Trophoblast cell (in vitro differentiated cells and primary cell): ENCODE measurements around the gene ZG16.

Experiments used
- DNase-seq, 2 donors: peaks; one replicate each; pipeline ENCODE4 v3.0.0-alpha.2; 2016
- H2AFZ ChIP-seq: 2 replicates; pipeline ENCODE4 v1.6.1; 2013; ENCODE audit warnings: low read length, moderate library complexity, mild to moderate bottlenecking; ENCODE audit not compliant: insufficient read depth, poor library complexity
- H2AK5ac ChIP-seq: 2 replicates; pipeline ENCODE4 v1.6.1; 2013; ENCODE audit warnings: mild to moderate bottlenecking, low read length
- H2BK120ac ChIP-seq: 2 replicates; pipeline ENCODE4 v1.6.1; 2013; ENCODE audit warnings: low read length, mild to moderate bottlenecking, moderate library complexity; ENCODE audit not compliant: insufficient read depth, poor library complexity
- H2BK12ac ChIP-seq: 2 replicates; pipeline ENCODE4 v1.6.1; 2013; ENCODE audit warnings: mild to moderate bottlenecking, low read length, moderate library complexity
- H2BK5ac ChIP-seq: 2 replicates; pipeline ENCODE4 v1.6.1; 2013; ENCODE audit warnings: low read length, low read depth, moderate library complexity, mild to moderate bottlenecking; ENCODE audit not compliant: poor library complexity
- H3K14ac ChIP-seq: 2 replicates; pipeline ENCODE4 v1.6.1; 2013; ENCODE audit warnings: mild to moderate bottlenecking, low read length
- H3K18ac ChIP-seq: 2 replicates; pipeline ENCODE4 v1.6.1; 2013; ENCODE audit warnings: mild to moderate bottlenecking, low read length
- H3K23ac ChIP-seq: 2 replicates; pipeline ENCODE4 v1.6.1; 2013; ENCODE audit warnings: low read length
- H3K27ac ChIP-seq: 2 replicates; pipeline ENCODE4 v1.5.1; 2013; ENCODE audit warnings: low read depth, mild to moderate bottlenecking, inconsistent platforms, low read length, moderate library complexity
- H3K27me3 ChIP-seq: 2 replicates; pipeline ENCODE4 v1.6.1; 2013; ENCODE audit warnings: inconsistent platforms, mild to moderate bottlenecking, low read length, moderate library complexity; ENCODE audit not compliant: insufficient read depth
- H3K36me3 ChIP-seq, 2 experiments: 1 replicate in 1 of 2; 2 replicates in 1 of 2; pipeline ENCODE4 v1.6.1; 2013; ENCODE audit warnings: low read length in 2 of 2, mild to moderate bottlenecking in 2 of 2, moderate library complexity in 1 of 2; ENCODE audit not compliant: insufficient read depth in 2 of 2, control insufficient read depth in 1 of 2
- H3K4ac ChIP-seq: 2 replicates; pipeline ENCODE4 v1.6.1; 2013; ENCODE audit warnings: low read depth, mild to moderate bottlenecking, low read length, moderate library complexity
- H3K4me1 ChIP-seq, 2 experiments: 1 replicate in 1 of 2; 2 replicates in 1 of 2; pipeline ENCODE4 v1.6.1; 2013; ENCODE audit warnings: low read length in 2 of 2, mild to moderate bottlenecking in 2 of 2, moderate library complexity in 1 of 2; ENCODE audit not compliant: insufficient read depth in 2 of 2, control insufficient read depth in 1 of 2
- H3K4me2 ChIP-seq: 2 replicates; pipeline ENCODE4 v1.6.1; 2013; ENCODE audit warnings: inconsistent platforms, mild to moderate bottlenecking, low read length, moderate library complexity
- H3K4me3 ChIP-seq: 2 replicates; pipeline ENCODE4 v1.5.1; 2013; ENCODE audit warnings: mild to moderate bottlenecking, low read depth, low read length, inconsistent platforms
- H3K79me1 ChIP-seq: one replicate; pipeline ENCODE4 v1.6.1; 2013; ENCODE audit warnings: low read length
- H3K79me2 ChIP-seq: 2 replicates; pipeline ENCODE4 v1.6.1; 2013; ENCODE audit warnings: low read length, mild to moderate bottlenecking; ENCODE audit not compliant: control insufficient read depth, insufficient read depth, poor library complexity
- H3K9ac ChIP-seq: 2 replicates; pipeline ENCODE4 v1.6.1; 2013; ENCODE audit warnings: mild to moderate bottlenecking, low read length
- H3K9me3 ChIP-seq: 2 replicates; pipeline ENCODE4 v1.6.1; 2013; ENCODE audit warnings: low read depth, mild to moderate bottlenecking, control low read depth, inconsistent platforms, low read length; ENCODE audit not compliant: insufficient read depth
- H4K12ac ChIP-seq: 2 replicates; pipeline ENCODE4 v1.6.1; 2013; ENCODE audit warnings: low read depth, mild to moderate bottlenecking, low read length, moderate library complexity
- H4K8ac ChIP-seq: 2 replicates; pipeline ENCODE4 v1.6.1; 2013; ENCODE audit warnings: low read depth, mild to moderate bottlenecking, low read length, moderate library complexity
- H4K91ac ChIP-seq: one replicate; pipeline ENCODE4 v1.6.1; 2013; ENCODE audit warnings: low read depth, mild to moderate bottlenecking, low read length, moderate library complexity
- WGBS: extraction: QIAGEN DNeasy Blood & Tissue Kit; methylation state at CpG from one replicate; pipeline ENCODE4 v1.1.7; 2013; ENCODE audit warnings: missing lambda C conversion rate; ENCODE audit not compliant: insufficient read length, insufficient coverage; ENCODE audit errors: extremely low coverage; 5-methylcytosine and 5-hydroxymethylcytosine counted together

ZG16 gene

DNA sequence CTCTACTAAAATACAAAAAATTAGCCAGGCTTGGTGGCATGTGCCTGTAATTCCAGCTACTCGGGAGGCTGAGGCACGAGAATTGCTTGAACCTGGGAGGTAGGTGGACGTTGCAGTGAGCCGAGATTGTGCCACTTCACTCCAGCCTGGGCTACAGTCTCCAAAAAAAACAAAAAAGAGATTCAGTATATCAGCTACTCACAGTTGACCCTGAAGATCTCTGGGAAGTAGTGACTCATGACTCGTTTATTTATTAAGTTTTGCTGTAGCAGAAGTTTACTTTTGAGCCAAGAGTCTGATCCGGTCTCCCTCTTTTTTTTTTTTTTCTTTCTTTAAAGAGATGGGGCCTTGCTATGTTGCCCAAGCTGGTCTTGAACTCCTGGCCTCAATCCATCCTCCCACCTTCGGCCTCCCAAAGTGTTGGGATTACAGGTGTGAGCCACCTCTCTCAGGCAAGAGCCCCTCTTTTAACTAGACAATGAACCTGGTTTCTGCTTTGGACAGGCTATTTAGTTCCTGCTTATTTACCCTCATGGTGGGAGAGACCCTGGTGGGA lies 46.6 kb downstream of the ZG16 start:
- peaks cover 7% of the 10 kb centered on the region for H3K79me1 ChIP-seq
- H4K8ac ChIP-seq: no peak overlapping the region
- no peak for DNase-seq
- no peak overlapping the region for H2BK5ac ChIP-seq
- no peak overlapping the region for H2AFZ ChIP-seq
- H3K9ac ChIP-seq: no peak overlapping the region
- H3K23ac ChIP-seq: no peak overlapping the region
- H2AK5ac ChIP-seq: no peak overlapping the region
- no peak overlapping the region for H3K27ac ChIP-seq
- WGBS: no CpG with 5 or more reads among the region's 7 CpGs
- no peaks in the 10 kb centered on the region for H3K27me3 ChIP-seq
- no peak overlapping the region for H2BK120ac ChIP-seq
- H3K79me2 ChIP-seq: peaks cover 2% of the 10 kb centered on the region
- H3K14ac ChIP-seq: no peak overlapping the region
- H3K18ac ChIP-seq: no peak overlapping the region
- H3K9me3 ChIP-seq: no peaks in the 10 kb centered on the region
- H3K36me3 ChIP-seq: peaks cover under 1% of the 10 kb centered on the region in 2 experiments
- H3K4me2 ChIP-seq: no peak overlapping the region
- no peak overlapping the region for H3K4me3 ChIP-seq
- H3K4ac ChIP-seq: no peak overlapping the region
- peaks cover 7% of the 10 kb centered on the region in 2 experiments for H3K4me1 ChIP-seq
- H4K12ac ChIP-seq: no peak overlapping the region
- no peak overlapping the region for H4K91ac ChIP-seq
- no peak overlapping the region for H2BK12ac ChIP-seq

DNA sequence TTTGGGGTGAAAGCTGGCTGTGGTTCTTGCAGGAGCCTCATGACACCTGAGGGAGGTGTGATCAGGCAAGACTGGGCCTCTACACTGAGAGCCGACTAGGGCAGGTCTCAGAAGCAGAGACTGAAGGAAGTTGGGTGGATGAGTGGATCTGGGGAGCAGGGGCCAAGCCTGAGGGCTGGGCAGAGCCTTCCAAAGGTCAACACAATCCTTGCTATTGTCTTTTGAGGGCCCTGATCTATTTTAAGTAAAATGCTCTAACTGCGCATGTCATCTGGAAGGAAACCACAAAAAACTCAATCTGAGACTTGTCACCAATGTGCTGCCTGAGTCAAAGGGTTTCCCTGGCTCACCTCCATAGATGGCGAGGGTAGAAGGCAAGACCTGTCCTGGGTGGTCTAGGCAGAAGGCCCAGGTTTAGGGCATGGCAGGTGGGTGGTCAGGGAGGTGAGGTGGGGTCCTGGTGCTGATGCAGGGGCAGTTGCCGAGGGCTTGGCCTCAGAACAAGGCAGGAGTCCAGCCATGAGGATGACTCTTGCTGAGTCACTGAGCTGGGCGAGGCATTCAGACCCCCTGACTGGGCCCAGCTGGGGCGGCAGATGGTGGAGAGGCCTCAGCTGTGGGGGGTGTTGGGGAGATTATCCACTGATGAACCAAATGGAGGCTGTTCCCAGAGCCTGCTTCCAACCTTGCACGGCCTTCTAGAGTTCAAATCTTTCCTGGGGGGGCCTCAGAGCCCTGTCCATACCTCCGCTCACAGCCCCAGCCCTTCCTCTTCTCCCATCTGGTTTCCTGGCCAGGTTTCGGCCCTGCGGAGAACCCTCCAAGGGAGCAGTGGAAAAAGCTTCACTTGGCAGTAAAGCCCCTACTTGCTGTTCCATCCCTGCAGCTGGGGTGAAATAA lies 47.3 kb downstream of the ZG16 start:
- peak overlapping the region; percentile 55 for H2AFZ ChIP-seq
- no peak overlapping the region for H3K23ac ChIP-seq
- no peak overlapping the region for H3K4me2 ChIP-seq
- H3K79me1 ChIP-seq: peaks cover 7% of the 10 kb centered on the region
- no peak overlapping the region for H3K4ac ChIP-seq
- no peaks in the 10 kb centered on the region for H3K36me3 ChIP-seq
- peak overlapping the region; percentile 62 for H3K14ac ChIP-seq
- H4K91ac ChIP-seq: peak overlapping the region; percentile 39
- no peak overlapping the region for H3K4me3 ChIP-seq
- H2BK12ac ChIP-seq: peak overlapping the region; percentile 70
- no peaks in the 10 kb centered on the region for H3K27me3 ChIP-seq
- H3K27ac ChIP-seq: no peak overlapping the region
- H3K4me1 ChIP-seq: peaks cover 7% of the 10 kb centered on the region in 2 experiments
- H4K12ac ChIP-seq: no peak overlapping the region
- no peak overlapping the region for H2BK120ac ChIP-seq
- H3K9ac ChIP-seq: no peak overlapping the region
- no peak overlapping the region for H2AK5ac ChIP-seq
- no peaks in the 10 kb centered on the region for H3K9me3 ChIP-seq
- H2BK5ac ChIP-seq: no peak overlapping the region
- no CpG with 5 or more reads among the region's 10 CpGs for WGBS
- peak overlapping the region; percentile 18 for H4K8ac ChIP-seq
- DNase-seq: no peak
- peak overlapping the region; percentile 46 for H3K18ac ChIP-seq
- H3K79me2 ChIP-seq: peaks cover 2% of the 10 kb centered on the region

DNA sequence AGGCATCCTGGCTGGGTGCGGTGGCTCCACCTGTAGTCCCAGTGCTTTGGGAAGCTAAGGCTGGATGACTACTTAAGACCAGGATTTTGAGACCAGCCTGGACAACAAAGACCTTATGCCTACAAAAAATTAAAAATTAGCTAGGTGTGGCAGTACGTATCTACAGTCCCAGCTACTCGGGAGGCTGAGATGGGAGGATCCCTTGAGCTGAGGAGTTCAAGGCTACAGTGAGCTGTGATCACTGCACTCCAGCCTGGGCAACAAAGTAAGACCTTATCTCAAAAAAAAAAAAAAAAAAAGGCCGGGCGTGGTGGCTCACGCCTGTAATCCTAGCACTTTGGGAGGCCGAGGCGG lies 48.3 kb downstream of the ZG16 start:
- H2BK12ac ChIP-seq: no peak overlapping the region

DNA sequence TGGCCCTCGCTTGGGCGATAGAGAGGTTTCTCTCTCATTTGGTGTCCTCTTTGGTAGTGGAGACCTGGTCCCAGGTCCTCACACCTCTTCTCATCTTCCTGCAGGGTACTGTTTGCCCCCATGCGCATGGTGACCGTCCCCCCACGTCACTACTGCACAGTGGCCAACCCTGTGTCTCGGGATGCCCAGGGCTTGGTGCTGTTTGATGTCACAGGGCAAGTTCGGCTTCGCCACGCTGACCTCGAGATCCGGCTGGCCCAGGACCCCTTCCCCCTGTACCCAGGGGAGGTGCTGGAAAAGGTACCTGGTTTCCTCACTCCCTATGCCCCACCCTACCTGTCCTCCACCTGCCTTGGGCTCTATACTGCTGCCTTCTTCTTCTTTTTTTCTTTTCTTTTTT lies 52.7 kb downstream of the ZG16 start:
- Histone ChIP-seq H2AFZ (no peak overlapping the region), H3K79me1 (no peaks in the 10 kb centered on the region), H3K4me3 (no peak overlapping the region), H3K23ac (no peak overlapping the region), H3K18ac (no peak overlapping the region), H3K9ac (no peak overlapping the region), H3K4me1 (no peaks in the 10 kb centered on the region), H2AK5ac (no peak overlapping the region), H3K9me3 (no peaks in the 10 kb centered on the region), H3K36me3 (peaks cover 2 to 3% of the 10 kb centered on the region in 2 experiments), H2BK5ac (no peak overlapping the region), H4K8ac (no peak overlapping the region), H4K91ac (no peak overlapping the region), H3K27ac (no peak overlapping the region), H3K14ac (no peak overlapping the region), H4K12ac (no peak overlapping the region), H3K4ac (no peak overlapping the region), H2BK120ac (no peak overlapping the region), H2BK12ac (no peak overlapping the region), H3K4me2 (no peak overlapping the region), H3K79me2 (no peaks in the 10 kb centered on the region), H3K27me3 (no peaks in the 10 kb centered on the region)
- DNase-seq: no peak
- no CpG with 5 or more reads among the region's 11 CpGs for WGBS

More for the DNA sequence above, 48.3 kb downstream of the ZG16 start:
- Histone ChIP-seq H4K12ac (no peak overlapping the region), H2BK5ac (no peak overlapping the region), H3K27ac (no peak overlapping the region), H3K4me1 (peaks cover 7% of the 10 kb centered on the region in 2 experiments), H2AK5ac (no peak overlapping the region), H4K8ac (no peak overlapping the region), H3K36me3 (no peaks in the 10 kb centered on the region), H2AFZ (no peak overlapping the region), H3K79me2 (peaks cover 2% of the 10 kb centered on the region), H3K4me2 (no peak overlapping the region), H3K14ac (no peak overlapping the region), H4K91ac (no peak overlapping the region), H3K9me3 (no peaks in the 10 kb centered on the region), H3K27me3 (no peaks in the 10 kb centered on the region), H3K18ac (no peak overlapping the region), H3K79me1 (peaks cover 7% of the 10 kb centered on the region), H3K4ac (no peak overlapping the region), H3K23ac (no peak overlapping the region), H3K9ac (no peak overlapping the region), H2BK120ac (no peak overlapping the region), H3K4me3 (no peak overlapping the region)
- WGBS: no CpG with 5 or more reads among the region's 8 CpGs
- no peak for DNase-seq
